HG02798 (cell line): ENCODE measurements around the gene MAP3K12.
"Not testable (repeated sequence)": the region's sequence is repeated elsewhere in the genome, so short reads cannot be mapped to it uniquely, and the experiment has no call there.

Source experiments
- ATAC-seq: cut with Tn5 transposase; IDR thresholded peaks from one replicate; pipeline ENCODE4 v1.9.1; 2021; ENCODE audit warnings: mild to moderate bottlenecking; ENCODE audit not compliant: unreplicated experiment, poor library complexity

MAP3K12 gene

GRCh38 chr12:53452159-53453077, 46.8 kb downstream of the MAP3K12 start:
- ATAC-seq = peak; percentile 36

GRCh38 chr12:53451661-53452158, 47.5 kb downstream of the MAP3K12 start, which contains the start of gene PCBP2:
Gene PCBP2, plus strand, starts transcription at chr12:53452102. Its CDS starts 2,699 bp downstream, at chr12:53454801.
- peak; percentile 97 for ATAC-seq

GRCh38 chr12:53450936-53451335, 48.3 kb downstream of the MAP3K12 start:
- ATAC-seq = no peak

- not testable (repeated sequence) for ATAC-seq
Observed at GRCh38 chr12:53444593-53445325, 54.5 kb downstream of the MAP3K12 start.

GRCh38 chr12:53443955-53444354, 55.3 kb downstream of the MAP3K12 start:
- no peak for ATAC-seq

GRCh38 chr12:53441040-53441833, 58.0 kb downstream of the MAP3K12 start, which contains the start of gene PRR13:
Gene PRR13, plus strand, starts transcription at chr12:53441734. Its CDS starts 981 bp downstream, at chr12:53442715.
- peak; percentile 100 for ATAC-seq

- ATAC-seq = not testable (repeated sequence)
Observed at GRCh38 chr12:53439582-53439981, 59.7 kb downstream of the MAP3K12 start.

GRCh38 chr12:53435326-53435725, 63.9 kb downstream of the MAP3K12 start:
- ATAC-seq = not testable (repeated sequence)

- ATAC-seq = no peak
Observed at GRCh38 chr12:53431187-53431586, 68.1 kb downstream of the MAP3K12 start.

GRCh38 chr12:53430116-53430515, 69.1 kb downstream of the MAP3K12 start:
- ATAC-seq = no peak
